Nephron (organoid): Measurements from ENCODE around the gene PPARG.
"Not testable (repeated sequence)": the region's sequence is repeated elsewhere in the genome, so short reads cannot be mapped to it uniquely, and the experiment has no call there.

Source experiments
- H3K27ac Mint-ChIP-seq, 3 experiments: 2 replicates each; pipeline ENCODE4 v1.8.0; 2020; ENCODE audit warnings: mixed read lengths in 3 of 3, mild to moderate bottlenecking in 2 of 3, moderate library complexity in 1 of 3
- H3K27me3 Mint-ChIP-seq: 2 replicates; pipeline ENCODE4 v1.8.0; 2021; ENCODE audit warnings: low read depth, mild to moderate bottlenecking, moderate library complexity, mixed read lengths
- H3K36me3 Mint-ChIP-seq: 2 replicates; pipeline ENCODE4 v1.8.0; 2020; ENCODE audit warnings: low read depth, mixed read lengths
- H3K4me1 Mint-ChIP-seq: 2 replicates; pipeline ENCODE4 v1.8.0; 2020; ENCODE audit warnings: mixed read lengths
- H3K4me3 Mint-ChIP-seq, 3 experiments: 2 replicates each; pipeline ENCODE4 v1.8.0; 2020; ENCODE audit warnings: mild to moderate bottlenecking in 3 of 3, mixed read lengths in 3 of 3, moderate library complexity in 2 of 3
- H3K9me3 Mint-ChIP-seq: 2 replicates; pipeline ENCODE4 v1.8.0; 2020; ENCODE audit warnings: mixed read lengths
- CTCF ChIP-seq, 3 experiments: fragments of 200-600 bp; sonication (generic); IDR thresholded peaks; one replicate each; pipeline ENCODE4 v1.5.0; 2021; ENCODE audit warnings: antibody characterized with exemption in 3 of 3; ENCODE audit not compliant: unreplicated experiment in 3 of 3

PPARG gene

DNA sequence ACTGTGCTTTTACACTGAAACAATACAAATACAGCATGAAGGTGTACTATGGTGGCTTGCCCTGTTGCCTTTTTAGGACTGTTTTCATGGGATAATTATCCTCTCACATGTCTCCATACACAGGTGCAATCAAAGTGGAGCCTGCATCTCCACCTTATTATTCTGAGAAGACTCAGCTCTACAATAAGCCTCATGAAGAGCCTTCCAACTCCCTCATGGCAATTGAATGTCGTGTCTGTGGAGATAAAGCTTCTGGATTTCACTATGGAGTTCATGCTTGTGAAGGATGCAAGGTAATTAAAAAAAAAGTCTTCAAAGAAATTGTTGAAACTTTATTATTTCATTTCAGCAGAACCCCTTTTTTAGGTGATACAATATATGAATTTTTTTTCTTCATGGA is 92.3 kb downstream of the PPARG start:
- Mint-ChIP-seq H3K4me3 (no peak overlapping the region), H3K27me3 (peaks cover 14% of the 10 kb centered on the region), H3K36me3 (peaks cover 3% of the 10 kb centered on the region), H3K9me3 (no peaks in the 10 kb centered on the region), H3K27ac (no peak overlapping the region), H3K4me1 (no peaks in the 10 kb centered on the region)
- TF ChIP-seq CTCF (IDR thresholded peaks at IDR 0.05; ENCODE audit: unreplicated experiment in 3 of 3), result no peak

GRCh38 chr3:12383218-12383617 is 94.3 kb downstream of the PPARG start:
- H3K36me3 Mint-ChIP-seq, result peaks cover 17% of the 10 kb centered on the region
- no peak for TF ChIP-seq CTCF (IDR thresholded peaks at IDR 0.05; ENCODE audit: unreplicated experiment in 3 of 3)
- peaks cover 23% of the 10 kb centered on the region for H3K27me3 Mint-ChIP-seq
- H3K4me1 Mint-ChIP-seq, result no peaks in the 10 kb centered on the region
- H3K9me3 Mint-ChIP-seq, result peaks cover 2% of the 10 kb centered on the region
- H3K4me3 Mint-ChIP-seq, result no peak overlapping the region
- no peak overlapping the region for H3K27ac Mint-ChIP-seq

DNA sequence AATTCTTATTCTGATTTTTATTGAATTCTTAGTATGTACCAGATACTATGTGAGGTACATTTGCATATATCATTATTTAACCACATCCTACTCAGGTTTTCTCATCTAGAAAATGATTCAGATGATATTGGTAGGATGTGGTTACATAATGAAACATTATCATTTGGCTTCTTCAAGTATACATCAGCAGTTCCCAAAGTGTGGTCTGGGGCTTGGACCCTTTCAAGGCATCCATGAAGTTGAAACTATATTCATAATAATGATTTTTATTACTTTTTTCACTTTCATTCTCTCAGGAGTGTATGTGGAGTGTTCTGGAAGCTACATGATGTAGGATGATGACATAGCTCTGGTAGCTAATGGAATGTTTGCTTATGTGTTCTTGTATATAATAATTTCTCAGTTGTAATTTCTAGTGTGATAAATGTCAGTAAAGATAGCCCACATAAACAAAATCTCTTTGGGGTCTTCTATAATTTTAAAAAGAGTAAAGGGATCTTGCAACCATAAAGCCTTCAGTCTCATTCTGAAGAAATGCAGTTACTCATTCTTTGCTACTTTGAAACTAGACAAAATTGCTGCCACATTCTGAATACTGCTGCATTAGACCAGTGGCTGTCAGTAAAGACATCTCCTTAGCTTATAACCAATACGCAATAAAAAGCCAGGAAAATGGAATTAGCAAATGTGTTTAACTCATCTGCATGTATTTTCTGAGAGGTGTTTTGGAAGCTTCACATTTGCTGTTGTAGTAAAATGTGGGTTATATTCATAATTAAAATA is 95.8 kb downstream of the PPARG start:
- TF ChIP-seq CTCF (IDR thresholded peaks at IDR 0.05; ENCODE audit: unreplicated experiment in 3 of 3), result no peak
- Mint-ChIP-seq H3K4me1 (no peaks in the 10 kb centered on the region), H3K27me3 (peaks cover 31% of the 10 kb centered on the region), H3K4me3 (no peak overlapping the region), H3K27ac (no peak overlapping the region), H3K9me3 (peaks cover 2% of the 10 kb centered on the region), H3K36me3 (peaks cover 23% of the 10 kb centered on the region)

- Mint-ChIP-seq H3K27me3 (peaks cover 35% of the 10 kb centered on the region), H3K36me3 (peaks cover 23% of the 10 kb centered on the region)
- H3K9me3 Mint-ChIP-seq, H3K4me3 Mint-ChIP-seq, H3K27ac Mint-ChIP-seq, H3K4me1 Mint-ChIP-seq: not testable (repeated sequence)
Measured at GRCh38 chr3:12386514-12387291, 97.8 kb downstream of the PPARG start.

- H3K36me3 Mint-ChIP-seq, result peaks cover 23% of the 10 kb centered on the region
- H3K27me3 Mint-ChIP-seq, result peaks cover 45% of the 10 kb centered on the region
- no peak for TF ChIP-seq CTCF (IDR thresholded peaks at IDR 0.05; ENCODE audit: unreplicated experiment in 3 of 3)
- H3K4me3 Mint-ChIP-seq, result no peak overlapping the region
- H3K27ac Mint-ChIP-seq, result no peak overlapping the region
- peaks cover 14% of the 10 kb centered on the region for H3K4me1 Mint-ChIP-seq
- H3K9me3 Mint-ChIP-seq, result peaks cover 2% of the 10 kb centered on the region
Measured at GRCh38 chr3:12388185-12388584, 99.3 kb downstream of the PPARG start.

GRCh38 chr3:12392101-12392878 is 103.4 kb downstream of the PPARG start:
- Mint-ChIP-seq H3K9me3 (peaks cover 2% of the 10 kb centered on the region), H3K4me1 (peaks cover 19% of the 10 kb centered on the region), H3K4me3 (no peak overlapping the region), H3K27me3 (peaks cover 54% of the 10 kb centered on the region), H3K27ac (no peak overlapping the region), H3K36me3 (peaks cover 13% of the 10 kb centered on the region)
- no peak for TF ChIP-seq CTCF (IDR thresholded peaks at IDR 0.05; ENCODE audit: unreplicated experiment in 3 of 3)
